ENCODE results near the gene RPS6KA1. TPM values are rescaled to one million over a fixed set of nuclear protein-coding genes. Genes with fewer than 3 reads are reported as not detected.
"Not testable (repeated sequence)": the region's sequence is repeated elsewhere in the genome, so short reads cannot be mapped to it uniquely, and the experiment has no call there.

RPS6KA1 gene
- total and polyA plus RNA-seq, 3 experiments from 2014 or later: 187 to 193 (median 189) TPM

DNA sequence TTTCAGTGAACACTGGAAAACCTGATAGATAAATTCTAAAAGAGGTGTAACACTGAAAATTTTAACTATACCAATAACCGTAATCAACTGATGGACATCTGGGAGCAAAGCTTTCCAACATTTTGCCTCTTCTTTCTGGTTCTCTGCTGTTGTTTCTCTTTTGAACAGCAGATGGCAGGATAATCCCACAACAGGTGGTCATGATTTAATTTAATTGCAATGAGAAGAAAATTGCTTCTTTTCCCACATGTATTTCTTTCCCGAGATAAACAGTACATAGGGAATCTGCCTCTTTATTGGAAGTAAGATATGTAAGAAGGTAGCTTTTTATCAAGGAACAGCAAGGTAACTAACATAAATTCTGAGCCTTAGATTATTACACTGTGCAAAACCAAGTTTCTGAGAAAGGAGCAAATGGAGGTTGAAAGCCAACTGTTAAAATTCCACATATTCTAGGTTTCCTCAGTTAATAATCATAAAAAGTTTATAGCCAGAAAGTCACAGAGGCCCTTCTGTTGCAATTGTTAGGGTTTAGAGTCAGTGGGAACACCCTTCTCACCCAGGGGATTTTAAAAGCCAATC, 72.9 kb downstream of the RPS6KA1 start:
- Mint-ChIP-seq H3K27me3 (peaks cover 0 to 2% of the 10 kb centered on the region in 2 donors), H3K36me3 (no peaks in the 10 kb centered on the region), H3K4me1 (peaks cover 7 to 10% (median 9%) of the 10 kb centered on the region in 3 donors), H3K27ac (no peak overlapping the region), H3K9me3 (no peaks in the 10 kb centered on the region), H3K4me3 (no peak overlapping the region)
- H3K27me3 ChIP-seq (ENCODE audit: insufficient read depth, low read length, poor library complexity, severe bottlenecking): no peaks in the 10 kb centered on the region
- no peak overlapping the region for H3K27ac ChIP-seq (ENCODE audit: low read depth, low read length)
- DNase-seq: peak in 3 of 5 donors; percentile 30 to 61 (median 56)
- ChIA-PET CTCF (interaction anchor here (0.7 to 12.8 kb wide), 44 partner anchors 9 to 295 kb away, joined by 3 to 203 read pairs (median 5); partner anchors contain the start of genes GPN2 and PIGV), POLR2A (interaction anchor here (0.5 to 3.5 kb wide), 6 partner anchors 64 to 230 kb away, joined by 3 to 22 read pairs (median 4); partner anchors contain the start of gene PIGV)
- H3K4me3 ChIP-seq (ENCODE audit: low read length): no peak overlapping the region
- H3K36me3 ChIP-seq (ENCODE audit: insufficient read depth, low read length): no peaks in the 10 kb centered on the region
- peaks cover 8% of the 10 kb centered on the region for H3K4me1 ChIP-seq (ENCODE audit: insufficient read depth, low read length)
- no peaks in the 10 kb centered on the region for H3K9me3 ChIP-seq (ENCODE audit: low read length)

DNA sequence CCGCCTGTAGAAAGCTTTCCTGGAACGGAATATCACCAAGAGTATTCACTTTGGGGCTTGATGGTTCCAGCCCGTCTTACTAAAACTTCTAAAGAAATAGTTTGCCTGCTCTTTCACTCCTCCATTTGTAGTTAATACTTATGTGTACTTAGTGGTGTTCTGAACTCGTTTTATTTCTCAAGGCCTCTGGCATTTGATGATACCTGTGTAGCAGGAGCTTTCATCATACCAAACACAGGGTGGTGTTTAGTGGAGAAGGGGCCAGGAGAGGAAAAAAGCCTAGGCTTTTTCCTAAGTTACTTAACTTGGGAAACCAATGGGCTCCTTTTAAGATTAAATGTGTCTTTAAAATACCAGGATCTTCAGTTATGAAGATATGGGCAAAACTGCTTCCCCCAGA, 74.3 kb downstream of the RPS6KA1 start:
- DNase-seq: no peak
- CTCF ChIA-PET: interaction anchor here (1.1 to 12.8 kb wide), 4 partner anchors 10 to 217 kb away, joined by 3 to 203 read pairs (median 4); partner anchors contain the start of gene PIGV
- Histone ChIP-seq H3K9me3 (ENCODE audit: low read length) (no peaks in the 10 kb centered on the region), H3K27me3 (ENCODE audit: insufficient read depth, low read length, poor library complexity, severe bottlenecking) (no peaks in the 10 kb centered on the region), H3K4me3 (ENCODE audit: low read length) (no peak overlapping the region), H3K4me1 (ENCODE audit: insufficient read depth, low read length) (peaks cover 8% of the 10 kb centered on the region), H3K36me3 (ENCODE audit: insufficient read depth, low read length) (no peaks in the 10 kb centered on the region), H3K27ac (ENCODE audit: low read depth, low read length) (no peak overlapping the region)
- Mint-ChIP-seq H3K27ac (no peak overlapping the region), H3K9me3 (no peaks in the 10 kb centered on the region), H3K4me1 (peaks cover 4 to 6% (median 5%) of the 10 kb centered on the region in 3 donors), H3K27me3 (peaks cover 2 to 6% of the 10 kb centered on the region in 2 donors), H3K36me3 (no peaks in the 10 kb centered on the region), H3K4me3 (no peak overlapping the region)
- POLR2A ChIA-PET: interaction anchor here (0.8 to 3.5 kb wide), 2 partner anchors 93 to 186 kb away, joined by 4 to 22 read pairs; partner anchors contain the start of gene PIGV

DNA sequence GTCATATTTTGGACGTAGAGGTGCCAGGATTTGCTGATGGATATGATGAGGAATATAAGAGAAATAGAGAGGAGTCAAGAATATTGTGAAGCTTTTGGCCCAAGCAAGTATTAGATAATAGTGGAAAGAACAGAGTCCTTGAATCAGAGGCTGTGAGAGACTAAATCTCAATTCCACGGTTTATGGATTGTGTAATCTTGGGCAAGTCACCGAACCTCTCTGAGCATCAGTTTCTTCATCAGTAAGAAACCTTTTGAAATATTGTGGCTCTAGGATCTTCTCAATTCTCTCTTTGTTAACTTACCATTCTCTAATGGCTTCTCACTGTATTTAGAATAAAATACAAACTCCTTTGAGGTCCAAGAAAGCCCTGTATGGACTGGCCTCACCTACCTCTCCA, 77.6 kb downstream of the RPS6KA1 start:
- H3K27ac ChIP-seq (ENCODE audit: low read depth, low read length): no peak overlapping the region
- ChIA-PET CTCF (interaction anchor here (0.8 to 12.8 kb wide), 3 partner anchors 9 to 183 kb away, joined by 3 to 203 read pairs (median 3); partner anchors contain the start of gene PIGV), POLR2A (no interaction called here)
- Mint-ChIP-seq H3K4me3 (no peak overlapping the region), H3K27me3 (peaks cover 4 to 6% of the 10 kb centered on the region in 2 donors), H3K9me3 (no peaks in the 10 kb centered on the region), H3K27ac (no peak overlapping the region), H3K4me1 (peaks cover 4 to 5% (median 5%) of the 10 kb centered on the region in 3 donors), H3K36me3 (peaks cover 0 to 2% (median 0%) of the 10 kb centered on the region in 3 donors)
- no peaks in the 10 kb centered on the region for H3K9me3 ChIP-seq (ENCODE audit: low read length)
- no peaks in the 10 kb centered on the region for H3K36me3 ChIP-seq (ENCODE audit: insufficient read depth, low read length)
- no peak overlapping the region for H3K4me3 ChIP-seq (ENCODE audit: low read length)
- no peak for DNase-seq
- H3K4me1 ChIP-seq (ENCODE audit: insufficient read depth, low read length): peaks cover 6% of the 10 kb centered on the region
- no peaks in the 10 kb centered on the region for H3K27me3 ChIP-seq (ENCODE audit: insufficient read depth, low read length, poor library complexity, severe bottlenecking)

DNA sequence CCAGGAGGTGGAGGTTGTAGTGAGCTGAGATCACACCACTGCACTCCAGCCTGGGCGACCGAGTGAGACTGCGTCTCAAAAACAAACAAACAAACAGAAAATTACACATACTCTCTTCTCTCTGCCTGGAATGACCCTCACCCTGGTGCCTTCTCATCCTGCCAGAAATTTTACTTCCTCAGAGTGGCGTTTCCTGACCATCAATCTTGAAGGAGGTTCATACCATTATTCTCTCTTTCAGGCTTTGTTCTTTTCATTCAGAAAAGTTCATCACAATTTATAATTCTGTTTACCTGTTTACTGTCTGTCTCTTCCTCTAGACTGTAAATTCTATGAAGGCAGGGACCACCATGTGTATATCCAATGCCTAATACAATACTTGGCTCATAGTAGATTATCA, 79.3 kb downstream of the RPS6KA1 start:
- H3K9me3 Mint-ChIP-seq: no peaks in the 10 kb centered on the region
- no peaks in the 10 kb centered on the region for H3K4me1 Mint-ChIP-seq
- H3K27me3 Mint-ChIP-seq: peaks cover 4 to 6% of the 10 kb centered on the region in 2 donors
- H3K36me3 Mint-ChIP-seq: peaks cover 0 to 2% (median 0%) of the 10 kb centered on the region in 3 donors
- Histone ChIP-seq H3K36me3 (ENCODE audit: insufficient read depth, low read length) (no peaks in the 10 kb centered on the region), H3K4me3 (ENCODE audit: low read length) (no peak overlapping the region), H3K9me3 (ENCODE audit: low read length) (no peaks in the 10 kb centered on the region), H3K27me3 (ENCODE audit: insufficient read depth, low read length, poor library complexity, severe bottlenecking) (no peaks in the 10 kb centered on the region), H3K4me1 (ENCODE audit: insufficient read depth, low read length) (no peaks in the 10 kb centered on the region), H3K27ac (ENCODE audit: low read depth, low read length) (no peak overlapping the region)
- no peak for DNase-seq
- ChIA-PET CTCF (interaction anchor here (1.9 to 12.8 kb wide), 2 partner anchors 83 to 181 kb away, joined by 4 to 203 read pairs; partner anchors contain the start of gene PIGV), POLR2A (no interaction called here)
- H3K4me3 Mint-ChIP-seq: no peak overlapping the region
- no peak overlapping the region for H3K27ac Mint-ChIP-seq

DNA sequence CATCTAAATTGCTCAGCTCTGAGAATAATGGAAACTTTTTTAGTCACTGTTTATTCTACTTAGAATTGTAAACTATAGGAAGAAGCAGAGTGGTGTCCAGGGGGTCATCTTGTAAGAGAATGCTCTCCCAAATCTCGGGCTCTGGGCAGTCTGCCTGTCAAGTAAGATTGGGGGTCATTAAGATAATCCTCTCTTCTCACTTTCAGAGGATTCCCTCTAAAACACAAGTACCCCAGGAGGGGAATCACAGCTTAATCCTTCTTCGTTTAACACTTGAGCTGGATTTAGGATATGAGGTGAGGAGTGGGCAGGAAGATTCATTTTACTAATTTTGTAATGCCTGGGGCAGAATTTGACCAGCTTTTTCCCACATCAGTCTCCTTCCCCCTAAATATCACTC, 81.2 kb downstream of the RPS6KA1 start:
- peaks cover 0 to 2% (median 0%) of the 10 kb centered on the region in 3 donors for H3K36me3 Mint-ChIP-seq

GRCh38 chr1:26612627-26613026, 83.1 kb downstream of the RPS6KA1 start:
- H3K27me3 Mint-ChIP-seq; H3K27ac Mint-ChIP-seq; DNase-seq; H3K4me3 Mint-ChIP-seq; H3K4me1 ChIP-seq (ENCODE audit: insufficient read depth, low read length); H3K36me3 Mint-ChIP-seq; H3K4me3 ChIP-seq (ENCODE audit: low read length); H3K27me3 ChIP-seq (ENCODE audit: insufficient read depth, low read length, poor library complexity, severe bottlenecking); H3K9me3 ChIP-seq (ENCODE audit: low read length); POLR2A ChIA-PET; H3K27ac ChIP-seq (ENCODE audit: low read depth, low read length); H3K9me3 Mint-ChIP-seq; H3K36me3 ChIP-seq (ENCODE audit: insufficient read depth, low read length); H3K4me1 Mint-ChIP-seq: not testable (repeated sequence)
- CTCF ChIA-PET: interaction anchor here (0.8 kb wide), 1 partner anchor 176 kb away, joined by 3 read pairs; no protein-coding TSS in a partner anchor

More for the DNA sequence above, 81.2 kb downstream of the RPS6KA1 start:
- ChIA-PET CTCF (interaction anchor here (1.1 to 1.9 kb wide), 4 partner anchors 9 to 178 kb away, joined by 3 to 5 read pairs (median 4); no protein-coding TSS in a partner anchor), POLR2A (no interaction called here)
- H3K27ac Mint-ChIP-seq: peak overlapping the region in 1 of 8 donors; percentile 47
- no peaks in the 10 kb centered on the region for H3K9me3 Mint-ChIP-seq
- Histone ChIP-seq H3K4me1 (ENCODE audit: insufficient read depth, low read length) (no peaks in the 10 kb centered on the region), H3K9me3 (ENCODE audit: low read length) (no peaks in the 10 kb centered on the region), H3K27ac (ENCODE audit: low read depth, low read length) (no peak overlapping the region), H3K27me3 (ENCODE audit: insufficient read depth, low read length, poor library complexity, severe bottlenecking) (no peaks in the 10 kb centered on the region), H3K36me3 (ENCODE audit: insufficient read depth, low read length) (no peaks in the 10 kb centered on the region), H3K4me3 (ENCODE audit: low read length) (no peak overlapping the region)
- H3K27me3 Mint-ChIP-seq: peaks cover 4 to 6% of the 10 kb centered on the region in 2 donors
- H3K4me1 Mint-ChIP-seq: no peaks in the 10 kb centered on the region
- no peak for DNase-seq
- no peak overlapping the region for H3K4me3 Mint-ChIP-seq

DNA sequence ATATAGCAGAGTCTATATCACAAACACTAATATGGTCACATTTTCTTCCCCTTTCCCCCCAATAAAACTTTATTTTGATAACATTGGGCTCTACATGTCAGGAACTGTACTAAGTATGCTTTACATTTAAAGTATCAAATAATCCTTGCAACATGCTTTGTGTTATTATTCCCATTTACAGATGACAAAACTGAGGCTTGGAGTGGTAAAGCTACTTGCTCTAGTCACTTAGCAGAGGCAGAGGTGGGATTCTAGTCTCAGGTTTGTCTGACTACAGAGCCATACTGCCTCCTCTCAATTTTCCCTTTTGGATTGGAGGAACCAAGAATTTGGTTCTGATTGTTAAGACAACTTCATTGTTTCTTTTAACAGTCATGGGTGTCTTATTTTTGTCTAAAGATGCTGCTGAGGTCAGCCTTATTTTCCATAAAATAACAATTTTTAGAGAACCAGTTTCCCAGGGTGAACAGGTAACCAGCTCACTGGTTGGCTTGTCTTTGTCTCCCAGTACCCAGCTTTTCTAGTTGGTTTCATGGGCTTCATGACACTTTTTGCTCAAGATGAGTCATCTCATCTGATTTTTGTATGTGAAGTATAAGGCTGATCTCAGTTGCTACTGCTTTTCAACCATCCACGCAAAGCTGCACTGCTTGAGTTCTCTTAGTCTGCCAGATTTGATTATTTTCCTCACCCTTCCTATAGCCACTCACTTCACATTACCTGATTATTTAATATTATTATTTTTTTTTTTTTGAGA, 85.3 kb downstream of the RPS6KA1 start:
- no peak for DNase-seq
- Mint-ChIP-seq H3K36me3 (peaks cover 0 to 2% (median 0%) of the 10 kb centered on the region in 3 donors), H3K27me3 (no peaks in the 10 kb centered on the region), H3K4me1 (peaks cover 6 to 12% (median 9%) of the 10 kb centered on the region in 3 donors), H3K9me3 (no peaks in the 10 kb centered on the region), H3K4me3 (no peak overlapping the region), H3K27ac (peak overlapping the region in 1 of 8 donors; percentile 43)
- Histone ChIP-seq H3K27ac (ENCODE audit: low read depth, low read length) (no peak overlapping the region), H3K36me3 (ENCODE audit: insufficient read depth, low read length) (no peaks in the 10 kb centered on the region), H3K27me3 (ENCODE audit: insufficient read depth, low read length, poor library complexity, severe bottlenecking) (no peaks in the 10 kb centered on the region), H3K4me3 (ENCODE audit: low read length) (no peak overlapping the region), H3K9me3 (ENCODE audit: low read length) (no peaks in the 10 kb centered on the region), H3K4me1 (ENCODE audit: insufficient read depth, low read length) (peaks cover 9% of the 10 kb centered on the region)
- CTCF ChIA-PET: interaction anchor here (0.7 to 1.5 kb wide), 4 partner anchors 11 to 176 kb away, joined by 4 to 5 read pairs (median 4); no protein-coding TSS in a partner anchor
- POLR2A ChIA-PET: interaction anchor here (1.3 kb wide), 1 partner anchor 173 kb away, joined by 4 read pairs; the partner anchor contains the start of gene PIGV

All from CD8-positive, alpha-beta memory T cell (primary cell).